PC-9 (cell line): ENCODE results near the gene CAMKMT. TPM values are rescaled to one million over a fixed set of nuclear protein-coding genes. Genes with fewer than 3 reads are reported as not detected.

Experiments
- Bru-seq: library from RNA; stranded (reverse); fragments of 400-500 nt; gene quantifications from one replicate; lab custom pipeline; 2021; lab: Mats Ljungman, UMichigan
- BruChase-seq, 2 experiments: library from RNA; stranded (reverse); fragments of 400-500 nt; gene quantifications; one replicate each; lab custom pipeline; 2021; lab: Mats Ljungman, UMichigan
- BruUV-seq: library from RNA; stranded (reverse); fragments of 400-500 nt; replicated peaks from 2 replicates; lab custom pipeline; 2021; lab: Mats Ljungman, UMichigan
- CTCF ChIA-PET: fragments of 300-600 bp; sonication (Branson Sonifier 250); formaldehyde crosslinking; loops from one replicate; lab custom pipeline; 2022; ENCODE audit warnings: antibody characterized with exemption; lab: Charles Lee
- POLR2A ChIA-PET: fragments of 300-600 bp; sonication (Branson Sonifier 250); formaldehyde crosslinking; loops from one replicate; lab custom pipeline; 2022; ENCODE audit warnings: antibody characterized with exemption; ENCODE audit not compliant: unreplicated experiment; lab: Charles Lee
- DNase-seq, 2 experiments: peaks; one replicate each; pipeline versions ENCODE4 v3.0.0 to v3.0.0-alpha.2; 2015 to 2022; ENCODE audit warnings: mixed read lengths in 1 of 2
- H2AFZ ChIP-seq: fragments of 200-600 bp; sonication (generic); 2 replicates; pipeline ENCODE4 v1.8.1; 2017; ENCODE audit warnings: antibody characterized with exemption
- H3F3A ChIP-seq: fragments of 200-600 bp; sonication (generic); 2 replicates; pipeline ENCODE4 v1.8.1; 2017; ENCODE audit warnings: antibody characterized with exemption, mild to moderate bottlenecking, low read depth; ENCODE audit not compliant: insufficient read depth
- H3K27ac ChIP-seq: fragments of 200-600 bp; sonication (generic); 2 replicates; pipeline ENCODE4 v1.6.1; 2016; ENCODE audit warnings: mixed run types
- H3K27me3 ChIP-seq: fragments of 200-600 bp; sonication (generic); 2 replicates; pipeline ENCODE4 v1.6.1; 2016; ENCODE audit warnings: low read depth, mixed run types; ENCODE audit not compliant: insufficient read depth
- H3K36me3 ChIP-seq: fragments of 200-600 bp; sonication (generic); 2 replicates; pipeline ENCODE4 v1.6.1; 2016; ENCODE audit warnings: low read depth, mixed run types
- H3K4me1 ChIP-seq: fragments of 200-600 bp; sonication (generic); replicated peaks from 2 replicates; pipeline ENCODE4 v1.6.1; 2016; ENCODE audit warnings: mixed run types; ENCODE audit not compliant: insufficient read depth
- H3K4me2 ChIP-seq: fragments of 200-600 bp; sonication (generic); 2 replicates; pipeline ENCODE4 v1.6.1; 2017; ENCODE audit warnings: mixed run types
- H3K4me3 ChIP-seq: fragments of 200-600 bp; sonication (generic); 2 replicates; pipeline ENCODE4 v1.6.1; 2016; ENCODE audit warnings: mixed run types
- H3K79me2 ChIP-seq: fragments of 200-600 bp; sonication (generic); 2 replicates; pipeline ENCODE4 v1.6.1; 2017; ENCODE audit warnings: low read depth, mixed run types
- H3K9me2 ChIP-seq: fragments of 200-600 bp; sonication (generic); 2 replicates; pipeline ENCODE4 v1.8.1; 2017; ENCODE audit warnings: mild to moderate bottlenecking; ENCODE audit not compliant: insufficient read depth
- H3K9me3 ChIP-seq: fragments of 200-600 bp; sonication (generic); 2 replicates; pipeline ENCODE4 v1.8.1; 2016; ENCODE audit warnings: low read depth; ENCODE audit not compliant: insufficient read depth
- H4K20me1 ChIP-seq: fragments of 200-600 bp; sonication (generic); 2 replicates; pipeline ENCODE4 v1.8.1; 2017; ENCODE audit not compliant: insufficient read depth
- EZH2 ChIP-seq: fragments of 200-600 bp; sonication (generic); IDR thresholded peaks from 2 replicates; pipeline ENCODE4 v1.8.0; 2017; ENCODE audit warnings: antibody characterized with exemption, low read depth
- intact Hi-C: fragments of 100-400 bp; cut with micrococcal nuclease; formaldehyde crosslinking; loops from one replicate; pipeline ENCODE4 v1.10.0; 2022; ENCODE audit not compliant: unreplicated experiment
- long read RNA-seq: library from polyadenylated mRNA; stranded (forward); transcript quantifications from one replicate; pipeline ENCODE4 v2.0.0, GENCODE V29; 2022
- total RNA-seq: library from RNA; stranded (reverse); gene quantifications from 2 replicates; pipeline ENCODE4 v1.2.3, GENCODE V29; 2021
- TF ChIP-seq, protein P1 (sequence below): fragments of 200-600 bp; sonication (generic); conservative IDR thresholded peaks from 2 replicates; pipeline ENCODE4 v1.6.1; 2017; ENCODE audit warnings: mixed run types, antibody characterized with exemption, mild to moderate bottlenecking, moderate library complexity

The CAMKMT gene
- total RNA-seq = 11.7 and 17.9 TPM in 2 replicates
- percentile 63 among the genes with signal in this experiment for Bru-seq, nascent RNA
- BruChase-seq, experiment 1, labeled RNA remaining after a 2-hour chase = percentile 73 among the genes with signal in this experiment
- BruChase-seq, experiment 2, labeled RNA remaining after a 6-hour chase = percentile 60 among the genes with signal in this experiment
- long read RNA-seq, partial matches to known transcripts = 1 of 2 reads
- long read RNA-seq, other reads (novel, unspliced or antisense) = 1 of 2 reads

- intact Hi-C loops = loop anchor here (1.0 kb wide), 1 partner anchor 365 kb away; no protein-coding TSS in a partner anchor
These were observed at the start of gene CAMKMT, which contains the start of gene PREPL for GRCh38 chr2:44361330-44362206. Gene CAMKMT, plus strand, starts transcription at chr2:44361947. Gene PREPL, minus strand, starts transcription at chr2:44361494. Its CDS starts 15,152 bp downstream, at chr2:44346342.

GRCh38 chr2:44314362-44314761, 47.4 kb upstream of the CAMKMT start:
- TF ChIP-seq, protein P1, sequence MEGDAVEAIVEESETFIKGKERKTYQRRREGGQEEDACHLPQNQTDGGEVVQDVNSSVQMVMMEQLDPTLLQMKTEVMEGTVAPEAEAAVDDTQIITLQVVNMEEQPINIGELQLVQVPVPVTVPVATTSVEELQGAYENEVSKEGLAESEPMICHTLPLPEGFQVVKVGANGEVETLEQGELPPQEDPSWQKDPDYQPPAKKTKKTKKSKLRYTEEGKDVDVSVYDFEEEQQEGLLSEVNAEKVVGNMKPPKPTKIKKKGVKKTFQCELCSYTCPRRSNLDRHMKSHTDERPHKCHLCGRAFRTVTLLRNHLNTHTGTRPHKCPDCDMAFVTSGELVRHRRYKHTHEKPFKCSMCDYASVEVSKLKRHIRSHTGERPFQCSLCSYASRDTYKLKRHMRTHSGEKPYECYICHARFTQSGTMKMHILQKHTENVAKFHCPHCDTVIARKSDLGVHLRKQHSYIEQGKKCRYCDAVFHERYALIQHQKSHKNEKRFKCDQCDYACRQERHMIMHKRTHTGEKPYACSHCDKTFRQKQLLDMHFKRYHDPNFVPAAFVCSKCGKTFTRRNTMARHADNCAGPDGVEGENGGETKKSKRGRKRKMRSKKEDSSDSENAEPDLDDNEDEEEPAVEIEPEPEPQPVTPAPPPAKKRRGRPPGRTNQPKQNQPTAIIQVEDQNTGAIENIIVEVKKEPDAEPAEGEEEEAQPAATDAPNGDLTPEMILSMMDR = no peak
- no peak for TF ChIP-seq EZH2
- no peaks in the 10 kb centered on the region for H3K79me2 ChIP-seq
- ChIA-PET POLR2A (no interaction called here), CTCF (interaction anchor here (0.6 kb wide), 1 partner anchor 80 kb away, joined by 8 read pairs; no protein-coding TSS in a partner anchor)
- H3K9me2 ChIP-seq = no peaks in the 10 kb centered on the region
- intact Hi-C loops = no loop called here
- no peaks in the 10 kb centered on the region for H3K27me3 ChIP-seq
- no peak overlapping the region for H3K27ac ChIP-seq
- no peak overlapping the region for H3K4me3 ChIP-seq
- H2AFZ ChIP-seq = no peak overlapping the region
- H3F3A ChIP-seq = no peaks in the 10 kb centered on the region; the same call in none of the 2 replicates
- BruUV-seq = no TSS peak
- H4K20me1 ChIP-seq = no peaks in the 10 kb centered on the region
- 0 out of 2 replicates have a peak, but pooled peaks cover 4% of the 10 kb centered on the region for H3K36me3 ChIP-seq
- no peaks in the 10 kb centered on the region for H3K4me1 ChIP-seq
- H3K4me2 ChIP-seq = no peak overlapping the region
- H3K9me3 ChIP-seq = peaks cover 24% of the 10 kb centered on the region; the same call in 1 of the 2 replicates
- DNase-seq = no peak

More at GRCh38 chr2:44361330-44362206, at the start of gene CAMKMT, which contains the start of gene PREPL:
- no TSS peak for BruUV-seq
- peak; percentile 95 to 98 for DNase-seq
- ChIA-PET CTCF (interaction anchor here (0.6 to 1.6 kb wide), 3 partner anchors 117 to 824 kb away, joined by 3 to 17 read pairs (median 3); no protein-coding TSS in a partner anchor), POLR2A (interaction anchor here (0.6 to 0.7 kb wide), 6 partner anchors 169 to 1218 kb away, joined by 3 to 6 read pairs (median 4); no protein-coding TSS in a partner anchor)
- TF ChIP-seq, protein P1 = no peak
- no peak for TF ChIP-seq EZH2
- Histone ChIP-seq H3K27ac (peak within 1 kb of the TSS; percentile 88), H3K36me3 (0 out of 2 replicates have a peak, but pooled peaks cover 4% of the 10 kb centered on the region), H3K79me2 (peaks cover 63% of the 10 kb centered on the region), H3K27me3 (no peaks in the 10 kb centered on the region), H3K4me3 (peak within 1 kb of the TSS; percentile 67), H3K9me3 (no peaks in the 10 kb centered on the region), H3K4me2 (peak within 1 kb of the TSS; percentile 96), H3K4me1 (peaks cover 32% of the 10 kb centered on the region), H3K9me2 (no peaks in the 10 kb centered on the region), H2AFZ (peak within 1 kb of the TSS; percentile 98), H4K20me1 (0 out of 2 replicates have a peak, but pooled peaks cover 14% of the 10 kb centered on the region), H3F3A (peaks cover 10% of the 10 kb centered on the region; the same call in 1 of the 2 replicates)

DNA sequence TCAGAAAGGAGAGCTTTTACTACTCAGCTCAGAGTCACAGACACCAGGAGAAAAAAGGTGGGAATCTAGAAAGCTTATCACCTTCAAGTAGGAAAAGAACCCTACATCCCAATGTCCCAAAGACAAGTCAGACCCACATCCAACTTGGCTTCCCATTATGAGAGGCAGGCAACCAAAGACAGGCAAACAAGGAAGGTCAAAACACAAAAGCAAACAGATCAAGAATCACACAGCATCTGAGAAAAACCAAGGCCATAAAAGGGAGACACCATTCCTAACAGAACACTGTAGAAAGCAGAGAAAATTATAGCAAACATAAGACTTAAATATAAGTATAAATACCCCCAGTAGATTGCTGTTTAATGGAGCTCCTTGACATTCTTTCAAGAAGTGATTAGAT, 45.8 kb upstream of the CAMKMT start:
- Histone ChIP-seq H3K4me2 (no peak overlapping the region), H3K79me2 (no peaks in the 10 kb centered on the region), H3K9me2 (no peaks in the 10 kb centered on the region), H3F3A (no peaks in the 10 kb centered on the region; the same call in 1 of the 2 replicates), H3K9me3 (peaks cover 13% of the 10 kb centered on the region; the same call in 1 of the 2 replicates), H3K27me3 (no peaks in the 10 kb centered on the region), H3K36me3 (peaks cover 18% of the 10 kb centered on the region), H3K4me1 (no peaks in the 10 kb centered on the region), H4K20me1 (no peaks in the 10 kb centered on the region), H3K4me3 (no peak overlapping the region), H2AFZ (no peak overlapping the region), H3K27ac (no peak overlapping the region)
- TF ChIP-seq EZH2 = no peak
- TF ChIP-seq, protein P1 = no peak
- intact Hi-C loops = no loop called here
- DNase-seq = no peak
- CTCF ChIA-PET = no interaction called here
- POLR2A ChIA-PET = no interaction called here
- no TSS peak for BruUV-seq
